Thyroid gland (tissue), 4 donors: ENCODE data around the gene BANP.

ENCODE experiments used
- CTCF ChIP-seq, 6 experiments: fragments of 200-600 bp in 3 of 6; fragments of 450-650 bp in 3 of 6; sonication (generic) in 3 of 6; IDR thresholded peaks; one replicate each; pipeline ENCODE4 v1.5.1; 2016 to 2019; ENCODE audit warnings: antibody characterized with exemption in 6 of 6, mild to moderate bottlenecking in 2 of 6, inconsistent platforms in 1 of 6, moderate library complexity in 1 of 6
- POLR2A ChIP-seq, 2 donors: fragments of 450-650 bp; IDR thresholded peaks; one replicate each; pipeline ENCODE4 v1.6.1; 2017; ENCODE audit warnings: antibody characterized with exemption in 2 of 2, mild to moderate bottlenecking in 2 of 2, moderate library complexity in 1 of 2

DNA sequence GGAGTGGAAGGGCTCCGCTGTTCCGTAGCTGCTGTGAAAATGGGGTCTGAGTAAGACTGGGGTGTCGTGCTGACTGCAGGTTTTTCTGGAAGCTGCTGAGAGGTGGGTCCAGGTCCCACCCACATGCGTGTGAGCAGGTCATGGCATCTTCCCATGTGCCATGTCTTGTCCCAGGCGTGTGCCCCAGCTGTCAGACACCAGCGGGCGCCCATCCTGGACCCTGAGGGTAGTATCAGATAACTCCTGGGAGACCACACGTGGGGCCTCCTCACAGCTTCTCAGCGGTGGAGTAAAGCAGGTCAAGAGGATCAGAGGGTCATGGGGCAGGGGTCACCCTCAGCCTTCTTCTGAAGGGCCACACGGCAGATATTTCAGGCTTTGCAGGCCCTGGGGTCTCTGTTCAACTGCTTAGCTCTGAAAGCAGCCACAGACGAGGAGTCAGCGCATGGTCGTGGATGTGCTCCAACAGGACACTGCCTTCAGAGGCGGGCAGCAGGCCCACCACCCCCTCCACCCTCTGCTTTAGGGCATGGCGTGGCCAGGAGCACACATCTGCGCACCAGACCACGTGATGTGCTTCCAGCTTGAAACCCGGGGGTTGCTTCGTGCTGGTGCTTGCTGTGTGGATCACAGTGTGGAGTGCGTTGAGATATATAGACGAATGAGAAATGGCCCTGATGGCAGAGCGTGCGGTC, 68.7 kb downstream of the BANP start:
- TF ChIP-seq POLR2A (IDR thresholded peaks at IDR 0.05) (no peak), CTCF (IDR thresholded peaks at IDR 0.05) (no peak)
